HEK293T (cell line): Measurements from ENCODE around the gene SGTA.

Source experiments
- CTCF ChIA-PET: fragments of 350-600 bp; formaldehyde crosslinking; extraction: SDS; loops from one replicate; lab custom pipeline; 2021; ENCODE audit warnings: antibody characterized with exemption, inconsistent platforms; lab: Yijun Ruan, JAX
- POLR2A ChIA-PET: fragments of 350-600 bp; formaldehyde crosslinking; extraction: SDS; loops from one replicate; lab custom pipeline; 2020; ENCODE audit warnings: antibody characterized with exemption, inconsistent platforms; lab: Yijun Ruan, JAX
- DNase-seq: peaks from one replicate; pipeline ENCODE4 v3.0.0; 2012; ENCODE audit warnings: mixed read lengths; ENCODE audit errors: extremely low spot score
- ARNT ChIP-seq: fragments of 450-650 bp; IDR thresholded peaks from 2 replicates; pipeline ENCODE4 v1.6.1; 2017; ENCODE audit warnings: mild to moderate bottlenecking
- BHLHE40 ChIP-seq: fragments of 450-650 bp; IDR thresholded peaks from 2 replicates; pipeline ENCODE4 v1.6.1; 2016; ENCODE audit warnings: mild to moderate bottlenecking, moderate library complexity, borderline replicate concordance
- CTBP1 ChIP-seq: fragments of 450-650 bp; IDR thresholded peaks from 2 replicates; pipeline ENCODE4 v1.6.1; 2016; ENCODE audit warnings: borderline replicate concordance
- ELF4 ChIP-seq: fragments of 450-650 bp; IDR thresholded peaks from 2 replicates; pipeline ENCODE4 v1.6.1; 2017; ENCODE audit warnings: antibody characterized with exemption
- FOXA1 ChIP-seq: fragments of 450-650 bp; IDR thresholded peaks from 2 replicates; pipeline ENCODE4 v1.6.1; 2016; ENCODE audit warnings: mild to moderate bottlenecking
- FOXK2 ChIP-seq: fragments of 450-650 bp; IDR thresholded peaks from 2 replicates; pipeline ENCODE4 v1.6.1; 2016; ENCODE audit warnings: mild to moderate bottlenecking
- FOXM1 ChIP-seq: fragments of 450-650 bp; IDR thresholded peaks from 2 replicates; pipeline ENCODE4 v1.6.1; 2017; ENCODE audit warnings: mild to moderate bottlenecking, borderline replicate concordance
- HDGF ChIP-seq: fragments of 450-650 bp; IDR thresholded peaks from 2 replicates; pipeline ENCODE4 v1.6.1; 2017; ENCODE audit warnings: antibody characterized with exemption, borderline replicate concordance
- L3MBTL2 ChIP-seq: fragments of 450-650 bp; conservative IDR thresholded peaks from 2 replicates; pipeline ENCODE4 v1.6.1; 2016; ENCODE audit warnings: mild to moderate bottlenecking
- LEF1 ChIP-seq: fragments of 450-650 bp; IDR thresholded peaks from 2 replicates; pipeline ENCODE4 v1.6.1; 2017; ENCODE audit warnings: mild to moderate bottlenecking, borderline replicate concordance
- NFRKB ChIP-seq: fragments of 450-650 bp; IDR thresholded peaks from 2 replicates; pipeline ENCODE4 v1.6.1; 2016; ENCODE audit warnings: mild to moderate bottlenecking, moderate library complexity
- SP1 ChIP-seq: fragments of 450-650 bp; IDR thresholded peaks from 2 replicates; pipeline ENCODE4 v1.6.1; 2017
- SUZ12 ChIP-seq: fragments of 450-650 bp; IDR thresholded peaks from 2 replicates; pipeline ENCODE4 v1.6.1; 2016; ENCODE audit warnings: mild to moderate bottlenecking
- TARDBP ChIP-seq: fragments of 450-650 bp; IDR thresholded peaks from 2 replicates; pipeline ENCODE4 v1.6.1; 2016
- ZNF384 ChIP-seq: fragments of 450-650 bp; IDR thresholded peaks from 2 replicates; pipeline ENCODE4 v1.6.1; 2016
- TF ChIP-seq, protein P1 (sequence below): fragments of 450-650 bp; IDR thresholded peaks from 2 replicates; pipeline ENCODE4 v1.6.1; 2016

SGTA gene

DNA sequence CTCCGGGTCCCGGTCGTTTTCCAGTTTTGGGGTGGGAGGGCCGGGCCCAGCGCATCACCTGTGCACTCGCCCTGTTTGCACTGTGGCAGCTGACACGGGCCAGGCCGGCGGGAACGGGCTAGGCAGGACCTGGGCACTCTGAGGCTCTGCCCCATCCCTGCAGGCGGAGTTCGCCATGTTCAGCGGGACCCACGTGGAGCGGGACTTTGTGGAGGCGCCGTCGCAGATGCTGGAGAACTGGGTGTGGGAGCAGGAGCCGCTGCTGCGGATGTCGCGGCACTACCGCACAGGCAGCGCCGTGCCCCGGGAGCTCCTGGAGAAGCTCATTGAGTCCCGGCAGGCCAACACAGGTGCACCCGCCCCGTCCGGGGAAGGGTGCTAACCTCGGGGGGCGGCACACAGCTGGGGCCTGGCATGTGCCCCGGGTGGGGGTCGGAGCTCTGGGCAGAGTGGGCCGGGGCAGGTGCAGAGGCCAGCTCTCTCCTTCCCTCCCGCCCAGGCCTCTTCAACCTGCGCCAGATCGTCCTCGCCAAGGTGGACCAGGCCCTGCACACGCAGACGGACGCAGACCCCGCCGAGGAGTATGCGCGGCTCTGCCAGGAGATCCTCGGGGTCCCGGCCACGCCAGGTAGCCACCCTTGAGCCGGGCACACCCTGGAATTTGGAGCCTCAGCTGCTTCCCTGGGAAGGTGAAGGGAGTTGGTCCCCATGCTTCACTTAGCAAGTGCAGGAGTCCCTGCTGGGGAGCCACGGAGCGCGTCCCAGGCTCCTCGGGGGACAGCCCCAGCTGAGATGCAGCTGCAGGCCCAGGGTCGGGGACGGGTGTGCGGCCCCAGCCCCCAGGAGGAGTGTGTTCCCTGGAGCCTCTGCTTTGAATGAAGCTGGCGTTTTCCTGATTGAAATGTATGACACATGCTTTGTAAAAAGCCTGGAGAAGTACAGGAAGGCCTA, 27.3 kb upstream of the SGTA start:
- ChIA-PET POLR2A (no interaction called here), CTCF (no interaction called here)
- no peak for DNase-seq
- TF ChIP-seq L3MBTL2 (no peak), LEF1 (no peak), CTBP1 (no peak), ARNT (no peak), ELF4 (no peak), SUZ12 (no peak)
- TF ChIP-seq, protein P1, sequence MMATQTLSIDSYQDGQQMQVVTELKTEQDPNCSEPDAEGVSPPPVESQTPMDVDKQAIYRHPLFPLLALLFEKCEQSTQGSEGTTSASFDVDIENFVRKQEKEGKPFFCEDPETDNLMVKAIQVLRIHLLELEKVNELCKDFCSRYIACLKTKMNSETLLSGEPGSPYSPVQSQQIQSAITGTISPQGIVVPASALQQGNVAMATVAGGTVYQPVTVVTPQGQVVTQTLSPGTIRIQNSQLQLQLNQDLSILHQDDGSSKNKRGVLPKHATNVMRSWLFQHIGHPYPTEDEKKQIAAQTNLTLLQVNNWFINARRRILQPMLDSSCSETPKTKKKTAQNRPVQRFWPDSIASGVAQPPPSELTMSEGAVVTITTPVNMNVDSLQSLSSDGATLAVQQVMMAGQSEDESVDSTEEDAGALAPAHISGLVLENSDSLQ, result no peak

DNA sequence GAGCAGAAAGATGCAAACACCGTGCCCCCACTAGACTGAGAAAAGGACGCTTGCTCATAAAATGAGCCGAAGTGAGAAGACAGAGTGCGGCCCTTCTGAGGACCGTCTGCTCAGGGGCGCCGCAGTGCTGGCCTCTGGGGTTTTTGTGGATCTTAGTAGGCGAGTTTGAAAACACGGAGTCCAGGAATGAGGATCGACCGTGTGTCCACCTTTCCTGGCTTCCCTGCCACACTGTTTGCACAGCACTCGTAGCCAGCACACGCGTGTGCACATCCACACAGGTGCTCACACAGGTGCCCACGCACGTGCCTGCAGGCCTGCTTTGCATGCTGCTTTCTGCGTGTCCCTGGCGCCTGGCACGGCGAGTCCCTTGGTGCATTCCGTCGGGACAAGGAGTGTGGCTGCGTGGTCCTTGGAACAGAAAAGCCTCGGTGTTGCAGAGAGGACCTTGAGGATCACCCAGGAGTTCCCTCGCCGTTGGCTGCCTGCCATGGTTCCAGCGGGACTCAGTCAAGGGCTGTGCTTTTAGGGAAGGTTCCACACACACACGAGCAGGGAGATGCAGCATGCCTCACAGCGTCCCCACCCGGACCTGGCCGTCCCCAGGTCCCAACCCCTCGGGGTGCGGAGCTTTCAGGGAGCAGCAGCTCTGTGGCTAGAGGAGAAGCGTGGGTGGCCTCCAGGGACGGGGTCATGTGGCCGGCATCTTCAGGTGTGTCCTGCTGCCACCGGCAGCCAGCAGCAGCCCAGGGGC, 26.5 kb upstream of the SGTA start:
- TF ChIP-seq SUZ12 (no peak), FOXK2 (no peak), HDGF (no peak), LEF1 (no peak), FOXA1 (no peak), NFRKB (no peak), ELF4 (no peak), SP1 (no peak), ARNT (no peak), BHLHE40 (no peak), TARDBP (no peak), ZNF384 (no peak)
- DNase-seq, result no peak
- POLR2A ChIA-PET, result no interaction called here
- CTCF ChIA-PET, result no interaction called here

DNA sequence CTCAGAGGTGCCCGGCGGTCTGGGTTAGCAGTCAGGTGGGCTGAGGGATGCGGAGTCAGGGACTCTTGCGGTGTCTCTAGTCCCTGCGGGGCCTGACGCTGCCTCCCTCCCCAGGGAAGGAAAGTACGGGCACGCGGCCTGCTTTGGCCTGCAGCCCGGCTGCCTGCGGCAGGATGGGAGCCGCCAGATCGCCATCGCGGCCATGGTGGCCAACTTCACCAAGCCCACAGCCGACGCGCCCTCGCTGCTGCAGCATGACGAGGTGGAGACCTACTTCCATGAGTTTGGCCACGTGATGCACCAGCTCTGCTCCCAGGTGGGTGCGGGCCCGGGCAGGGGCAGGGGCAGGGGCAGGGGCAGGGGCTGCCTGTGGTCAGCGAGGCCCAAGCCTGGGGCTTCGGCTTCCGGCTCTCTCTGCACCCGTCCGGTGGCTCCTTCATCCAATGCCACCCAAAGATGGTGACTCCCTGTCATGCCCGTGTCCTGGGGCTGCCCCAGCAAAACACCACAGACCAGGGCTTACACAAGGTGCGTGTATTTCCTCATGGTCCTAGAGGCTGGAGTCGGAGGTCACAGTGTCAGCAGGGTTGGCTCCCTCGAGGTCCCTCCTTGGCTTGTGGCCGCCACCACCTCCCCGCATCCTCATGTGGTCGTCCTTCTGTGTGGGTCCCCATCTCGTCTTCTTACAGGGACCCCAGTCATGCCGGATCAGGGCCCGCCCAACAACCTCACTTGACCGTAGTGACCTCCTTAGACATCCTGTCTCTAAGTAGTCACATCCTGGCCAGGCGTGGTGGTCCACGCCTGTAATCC, 25.3 kb upstream of the SGTA start:
- CTCF ChIA-PET, result interaction anchor here (1.2 kb wide), 1 partner anchor 79 kb away, joined by 3 read pairs; no protein-coding TSS in a partner anchor
- no peak for DNase-seq
- POLR2A ChIA-PET, result no interaction called here
- TF ChIP-seq L3MBTL2 (no peak), BHLHE40 (no peak), SP1 (no peak), FOXK2 (no peak), SUZ12 (no peak), HDGF (no peak), ELF4 (no peak), FOXA1 (no peak), ARNT (no peak), CTBP1 (no peak), FOXM1 (no peak), ZNF384 (no peak), LEF1 (no peak), TARDBP (no peak), NFRKB (no peak)
- TF ChIP-seq, protein P1, result no peak

DNA sequence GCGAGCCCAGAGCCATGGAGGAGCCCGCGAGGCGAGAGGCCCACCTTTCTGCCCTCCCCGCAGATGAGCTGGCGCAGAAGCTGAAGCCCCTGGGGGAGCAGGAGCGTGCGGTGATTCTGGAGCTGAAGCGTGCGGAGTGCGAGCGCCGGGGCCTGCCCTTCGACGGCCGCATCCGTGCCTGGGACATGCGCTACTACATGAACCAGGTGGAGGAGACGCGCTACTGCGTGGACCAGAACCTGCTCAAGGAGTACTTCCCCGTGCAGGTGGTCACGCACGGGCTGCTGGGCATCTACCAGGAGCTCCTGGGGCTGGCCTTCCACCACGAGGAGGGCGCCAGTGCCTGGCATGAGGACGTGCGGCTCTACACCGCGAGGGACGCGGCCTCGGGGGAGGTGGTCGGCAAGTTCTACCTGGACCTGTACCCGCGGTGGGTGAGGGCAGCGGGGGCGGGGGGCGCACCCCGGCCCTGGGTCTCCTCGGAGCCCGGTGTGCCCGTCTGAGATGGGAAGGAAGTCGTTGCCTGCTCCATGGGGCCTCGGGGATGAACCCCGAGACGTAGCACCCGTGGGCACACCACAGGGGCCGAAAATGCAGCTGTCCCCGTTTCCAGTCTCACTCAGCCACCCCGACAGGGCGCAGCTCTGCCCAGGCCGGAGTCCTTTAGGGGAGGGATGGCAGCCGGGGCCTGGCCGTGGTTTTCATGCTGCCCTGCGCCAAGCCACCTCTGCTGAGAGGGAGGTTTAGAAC, 24.5 kb upstream of the SGTA start:
- TF ChIP-seq L3MBTL2 (no peak), HDGF (no peak), ZNF384 (no peak), FOXA1 (no peak), NFRKB (no peak), LEF1 (no peak), FOXM1 (no peak), SP1 (no peak)
- ChIA-PET CTCF (interaction anchor here (1.2 kb wide), 1 partner anchor 80 kb away, joined by 3 read pairs; no protein-coding TSS in a partner anchor), POLR2A (no interaction called here)
- DNase-seq, result no peak

DNA sequence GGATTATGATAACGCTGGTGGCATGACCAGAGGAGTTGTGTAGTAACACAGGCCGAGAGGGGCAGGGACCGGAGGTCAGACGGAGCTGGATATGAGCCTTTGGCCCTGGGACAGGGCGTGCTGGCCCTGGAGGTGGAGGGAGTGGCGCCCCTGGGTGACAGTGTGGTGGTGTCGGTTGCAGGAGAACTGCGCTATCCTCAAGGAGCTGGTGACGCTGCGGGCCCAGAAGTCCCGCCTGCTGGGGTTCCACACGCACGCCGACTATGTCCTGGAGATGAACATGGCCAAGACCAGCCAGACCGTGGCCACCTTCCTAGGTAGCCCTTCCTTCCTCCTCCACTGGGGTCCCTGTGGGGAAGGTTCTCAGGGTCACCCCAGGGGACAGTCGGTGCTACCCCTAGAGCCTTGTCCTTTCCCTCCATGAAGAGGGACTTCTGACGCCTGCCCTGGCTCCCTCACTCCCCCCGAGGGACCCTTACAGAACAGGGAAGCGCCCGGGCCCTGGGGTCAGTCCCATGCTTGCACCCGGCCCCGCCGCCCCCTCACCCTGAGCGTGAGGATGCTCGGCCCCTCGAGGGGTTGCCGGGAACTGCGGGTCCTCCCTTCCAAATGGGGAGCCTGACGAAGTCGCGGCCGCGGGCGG, 23.8 kb upstream of the SGTA start:
- CTCF ChIA-PET, result interaction anchor here (1.2 kb wide), 1 partner anchor 81 kb away, joined by 3 read pairs; no protein-coding TSS in a partner anchor
- TF ChIP-seq ELF4 (no peak), FOXM1 (no peak), SP1 (no peak), FOXK2 (no peak), CTBP1 (no peak), ARNT (no peak), TARDBP (no peak), HDGF (no peak), BHLHE40 (no peak), SUZ12 (no peak), FOXA1 (no peak), LEF1 (no peak)
- TF ChIP-seq, protein P1, result no peak

More for the DNA sequence above, 23.8 kb upstream of the SGTA start:
- POLR2A ChIA-PET, result no interaction called here
- DNase-seq, result no peak
